WERI-Rb-1 (cell line): Measurements from ENCODE around the gene ZNF444.
"Not testable (repeated sequence)": the region's sequence is repeated elsewhere in the genome, so short reads cannot be mapped to it uniquely, and the experiment has no call there.

Source experiments
- DNase-seq: peaks from one replicate; pipeline ENCODE4 v3.0.0-alpha.2; 2020
- H3K27ac ChIP-seq: fragments of 250-450 bp; sonication (Bioruptor Pico); 2 replicates; pipeline ENCODE4 v1.5.1; 2020; ENCODE audit warnings: mild to moderate bottlenecking, moderate library complexity
- H3K27me3 ChIP-seq: fragments of 250-450 bp; sonication (Bioruptor Pico); 2 replicates; pipeline ENCODE4 v1.5.1; 2021; ENCODE audit warnings: mild to moderate bottlenecking, low read depth, moderate library complexity; ENCODE audit not compliant: insufficient read depth, severe bottlenecking
- H3K36me3 ChIP-seq: fragments of 250-450 bp; sonication (Bioruptor Pico); 2 replicates; pipeline ENCODE4 v1.5.1; 2020; ENCODE audit warnings: mild to moderate bottlenecking, moderate library complexity
- H3K4me3 ChIP-seq: 2 replicates; pipeline ENCODE4 v1.5.1; 2011; ENCODE audit warnings: low read depth, mild to moderate bottlenecking, control low read depth, low read length
- H3K9me3 ChIP-seq: fragments of 250-450 bp; sonication (Bioruptor Pico); 2 replicates; pipeline ENCODE4 v1.5.1; 2021; ENCODE audit warnings: mild to moderate bottlenecking, moderate library complexity; ENCODE audit not compliant: severe bottlenecking
- TF ChIP-seq, protein P1 (sequence below): IDR thresholded peaks from 2 replicates; pipeline ENCODE4 v1.5.1; 2011; ENCODE audit warnings: low read depth, mild to moderate bottlenecking, control low read depth, inconsistent platforms, low read length

Gene ZNF444

GRCh38 chr19:56101746-56102535, 39.1 kb upstream of the ZNF444 start:
- Histone ChIP-seq H3K9me3 (no peaks in the 10 kb centered on the region), H3K4me3 (no peak overlapping the region), H3K36me3 (peaks cover 45% of the 10 kb centered on the region), H3K27me3 (no peaks in the 10 kb centered on the region), H3K27ac (no peak overlapping the region)
- DNase-seq, result no peak
- TF ChIP-seq, protein P1, sequence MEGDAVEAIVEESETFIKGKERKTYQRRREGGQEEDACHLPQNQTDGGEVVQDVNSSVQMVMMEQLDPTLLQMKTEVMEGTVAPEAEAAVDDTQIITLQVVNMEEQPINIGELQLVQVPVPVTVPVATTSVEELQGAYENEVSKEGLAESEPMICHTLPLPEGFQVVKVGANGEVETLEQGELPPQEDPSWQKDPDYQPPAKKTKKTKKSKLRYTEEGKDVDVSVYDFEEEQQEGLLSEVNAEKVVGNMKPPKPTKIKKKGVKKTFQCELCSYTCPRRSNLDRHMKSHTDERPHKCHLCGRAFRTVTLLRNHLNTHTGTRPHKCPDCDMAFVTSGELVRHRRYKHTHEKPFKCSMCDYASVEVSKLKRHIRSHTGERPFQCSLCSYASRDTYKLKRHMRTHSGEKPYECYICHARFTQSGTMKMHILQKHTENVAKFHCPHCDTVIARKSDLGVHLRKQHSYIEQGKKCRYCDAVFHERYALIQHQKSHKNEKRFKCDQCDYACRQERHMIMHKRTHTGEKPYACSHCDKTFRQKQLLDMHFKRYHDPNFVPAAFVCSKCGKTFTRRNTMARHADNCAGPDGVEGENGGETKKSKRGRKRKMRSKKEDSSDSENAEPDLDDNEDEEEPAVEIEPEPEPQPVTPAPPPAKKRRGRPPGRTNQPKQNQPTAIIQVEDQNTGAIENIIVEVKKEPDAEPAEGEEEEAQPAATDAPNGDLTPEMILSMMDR, result no peak

GRCh38 chr19:56103027-56103614, 38.0 kb upstream of the ZNF444 start:
- TF ChIP-seq, protein P1, result no peak
- H3K27me3 ChIP-seq, result no peaks in the 10 kb centered on the region
- H3K36me3 ChIP-seq, result peaks cover 43% of the 10 kb centered on the region
- H3K9me3 ChIP-seq, result no peaks in the 10 kb centered on the region
- H3K4me3 ChIP-seq, result no peak overlapping the region
- H3K27ac ChIP-seq, result no peak overlapping the region
- DNase-seq, result no peak

DNA sequence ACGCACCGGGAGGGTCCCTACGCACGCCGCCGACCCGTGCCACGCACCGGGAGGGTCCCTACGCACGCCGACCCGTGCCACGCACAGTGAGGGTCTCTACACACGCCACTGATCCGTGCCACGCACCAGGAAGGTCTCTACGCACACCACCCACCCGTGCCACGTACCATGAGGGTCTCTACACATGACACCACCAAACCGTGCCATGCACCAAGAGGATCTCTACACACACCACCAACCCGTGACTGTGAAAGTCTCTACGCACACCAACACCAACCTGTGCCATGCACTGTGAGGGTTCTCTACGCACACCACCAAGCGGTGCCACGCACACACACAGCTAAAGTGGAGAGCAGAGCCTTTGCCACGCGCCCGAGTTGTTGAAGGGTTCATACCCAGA, 36.7 kb upstream of the ZNF444 start:
- no peak overlapping the region for H3K4me3 ChIP-seq
- peaks cover 42% of the 10 kb centered on the region for H3K36me3 ChIP-seq
- no peak for DNase-seq
- TF ChIP-seq, protein P1, result no peak
- no peaks in the 10 kb centered on the region for H3K9me3 ChIP-seq
- no peaks in the 10 kb centered on the region for H3K27me3 ChIP-seq
- peak overlapping the region; percentile 4; the same call in 1 of the 2 replicates for H3K27ac ChIP-seq

GRCh38 chr19:56105090-56105701, 35.9 kb upstream of the ZNF444 start:
- Histone ChIP-seq H3K27ac (no peak overlapping the region), H3K4me3 (no peak overlapping the region), H3K9me3 (no peaks in the 10 kb centered on the region), H3K27me3 (no peaks in the 10 kb centered on the region), H3K36me3 (peaks cover 37% of the 10 kb centered on the region)
- peak; percentile 80 for DNase-seq
- TF ChIP-seq, protein P1, result peak; percentile 71

GRCh38 chr19:56105831-56106396, 35.2 kb upstream of the ZNF444 start:
- not testable (repeated sequence) for H3K27ac ChIP-seq, H3K27me3 ChIP-seq, H3K9me3 ChIP-seq, H3K4me3 ChIP-seq, DNase-seq
- peaks cover 35% of the 10 kb centered on the region for H3K36me3 ChIP-seq

GRCh38 chr19:56106397-56106849, 34.7 kb upstream of the ZNF444 start:
- Histone ChIP-seq H3K9me3 (no peaks in the 10 kb centered on the region), H3K27ac (no peak overlapping the region), H3K4me3 (no peak overlapping the region), H3K36me3 (peaks cover 31% of the 10 kb centered on the region), H3K27me3 (no peaks in the 10 kb centered on the region)
- TF ChIP-seq, protein P1, result no peak
- no peak for DNase-seq
